Activated effector memory CD4-positive, alpha-beta T cell treated with anti-CD3 and anti-CD28 coated beads, Interleukin-2, amount 50 U/mL, for 16 hours (primary cell): ENCODE measurements around the gene FN3KRP.
"Not testable (repeated sequence)": the region's sequence is repeated elsewhere in the genome, so short reads cannot be mapped to it uniquely, and the experiment has no call there.

Experiments used
- DNase-seq: peaks from one replicate; pipeline ENCODE4 v3.0.0-alpha.2; 2020

FN3KRP gene

DNA sequence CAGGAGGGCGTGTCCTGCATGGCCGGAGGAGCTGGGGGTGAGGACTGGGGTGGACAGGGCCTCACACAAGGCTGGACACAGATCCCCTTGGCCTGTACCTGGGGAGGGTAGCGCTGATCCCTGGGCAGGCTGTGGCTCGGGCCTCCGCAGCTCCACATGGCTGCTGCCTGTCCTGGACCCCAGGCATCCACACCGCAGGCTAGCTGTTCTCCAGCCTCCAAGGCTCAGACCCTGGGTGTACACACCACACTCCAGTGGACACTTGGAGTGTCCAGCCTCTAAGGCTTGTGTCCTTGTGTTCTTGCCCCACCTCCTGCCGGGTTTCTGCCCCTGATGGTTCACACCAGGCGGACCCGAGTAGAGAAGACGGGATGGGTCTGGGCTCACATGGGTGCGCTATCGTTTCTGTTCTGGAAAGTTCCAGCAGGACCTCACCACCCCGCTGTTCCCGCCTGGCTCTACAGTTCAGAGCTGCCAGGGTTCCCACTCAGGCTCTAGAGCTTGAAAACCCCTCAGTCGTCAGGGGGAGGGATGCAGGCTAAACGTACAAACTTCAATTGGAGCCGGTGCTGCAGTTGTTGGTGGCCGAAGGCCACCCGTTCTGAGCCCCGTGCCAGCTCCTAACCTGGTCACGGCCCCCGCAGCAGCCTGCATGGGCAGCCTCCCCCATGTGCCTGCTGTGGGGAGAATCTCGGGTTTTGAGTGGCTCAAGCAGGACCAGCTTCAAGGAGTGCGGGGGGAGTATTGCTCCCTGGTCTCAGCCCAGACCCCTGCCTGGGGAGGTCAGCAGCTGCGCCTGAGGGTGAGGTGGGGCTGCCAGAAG lies 6.6 kb upstream of the FN3KRP start:
- DNase-seq, result no peak

DNA sequence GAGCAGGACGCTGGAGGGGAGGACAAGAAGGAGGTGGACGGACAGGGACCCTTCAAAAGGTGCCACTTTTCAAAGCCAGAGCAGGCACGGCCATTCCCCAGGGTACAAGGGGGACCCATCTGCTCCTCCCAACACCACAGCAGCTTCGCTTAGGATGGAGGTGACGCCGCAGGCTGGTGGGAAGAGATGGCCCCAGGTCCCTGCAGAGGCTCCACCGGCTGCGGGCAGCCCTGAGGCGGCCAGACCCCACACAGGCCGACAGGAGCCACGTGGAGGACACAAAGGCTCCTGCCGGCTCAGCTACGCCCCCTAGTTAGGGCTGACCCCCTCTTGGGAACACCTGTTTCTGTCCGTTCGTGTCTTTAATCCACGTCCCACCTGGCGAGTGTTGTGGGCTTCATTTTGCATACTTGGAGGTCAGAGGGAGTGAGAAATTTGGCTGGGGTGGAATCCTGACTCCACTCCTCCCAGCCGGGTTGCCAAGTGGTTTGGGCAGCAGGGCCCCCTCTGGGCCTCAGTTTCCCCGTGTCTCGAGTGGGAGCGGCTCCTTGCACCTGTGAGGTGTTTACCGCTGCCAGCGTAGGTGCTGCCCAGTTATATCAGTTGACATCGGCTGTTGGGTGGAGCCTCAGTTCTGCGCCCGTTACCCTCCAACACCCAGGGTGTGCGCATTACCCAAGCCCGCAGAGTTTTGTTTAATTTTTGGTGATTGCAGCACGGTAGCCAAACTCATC lies 5.8 kb upstream of the FN3KRP start:
- DNase-seq, result no peak

DNA sequence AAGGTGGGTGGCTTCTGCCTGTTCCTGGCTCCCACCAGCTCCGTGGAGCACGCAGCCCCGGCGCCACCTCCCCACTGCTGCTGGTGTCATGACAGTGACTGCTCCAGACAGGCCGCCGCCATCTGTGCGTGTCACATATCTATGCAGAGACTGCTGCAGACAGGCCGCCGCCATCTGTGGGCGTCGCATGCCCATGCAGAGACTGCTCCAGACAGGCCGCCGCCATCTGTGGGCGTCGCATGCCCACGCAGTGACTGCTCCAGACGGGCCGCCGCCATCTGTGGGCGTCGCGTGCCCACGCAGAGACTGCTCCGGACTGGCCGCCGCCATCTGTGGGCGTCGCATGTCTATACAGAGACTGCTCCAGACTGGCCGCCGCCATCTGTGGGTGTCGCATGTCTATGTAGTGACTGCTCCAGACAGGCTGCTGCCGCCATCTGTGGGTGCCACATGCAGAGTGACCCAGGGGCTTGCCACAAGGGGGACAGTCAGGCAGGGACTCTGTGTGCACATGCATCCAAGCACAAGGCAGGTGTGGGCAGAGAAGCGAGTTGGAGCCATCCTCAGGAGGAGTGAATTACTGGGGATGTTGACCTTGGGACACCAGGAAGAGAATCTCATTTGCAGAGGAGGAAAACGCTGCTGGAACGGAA lies 3.3 kb upstream of the FN3KRP start:
- no peak for DNase-seq

DNA sequence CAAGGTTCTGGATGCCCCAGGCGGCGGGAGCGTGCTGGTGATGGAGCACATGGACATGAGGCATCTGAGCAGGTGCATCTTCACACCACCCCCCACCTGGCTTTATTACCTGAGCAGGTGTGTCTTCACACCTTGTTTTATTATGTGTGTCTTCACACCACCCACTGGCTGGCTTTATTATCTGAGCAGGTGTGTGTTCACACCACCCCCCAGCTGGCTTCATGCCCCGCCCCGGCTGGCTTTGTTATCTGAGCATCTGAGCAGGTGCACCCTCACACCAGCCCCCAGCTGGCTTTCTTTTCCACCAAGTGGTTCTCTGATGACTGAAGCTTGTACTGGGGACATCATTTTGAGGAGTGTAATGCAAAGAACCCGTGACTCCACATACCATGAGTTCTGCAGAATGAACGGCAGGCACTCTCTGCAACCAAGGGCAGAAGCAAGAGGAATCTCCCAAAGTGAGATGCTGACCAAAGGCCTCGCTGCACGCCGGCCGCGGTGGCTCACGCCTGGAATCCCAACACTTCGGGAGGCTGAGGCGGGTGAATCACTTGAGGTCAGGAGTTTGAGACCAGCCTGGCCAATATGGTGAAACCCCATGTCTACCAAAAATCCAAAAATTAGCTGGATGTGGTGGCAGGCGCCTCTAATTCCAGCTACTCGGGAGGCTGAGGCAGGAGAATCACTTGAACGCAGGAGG lies 2.6 kb downstream of the FN3KRP start:
- DNase-seq, result no peak

DNA sequence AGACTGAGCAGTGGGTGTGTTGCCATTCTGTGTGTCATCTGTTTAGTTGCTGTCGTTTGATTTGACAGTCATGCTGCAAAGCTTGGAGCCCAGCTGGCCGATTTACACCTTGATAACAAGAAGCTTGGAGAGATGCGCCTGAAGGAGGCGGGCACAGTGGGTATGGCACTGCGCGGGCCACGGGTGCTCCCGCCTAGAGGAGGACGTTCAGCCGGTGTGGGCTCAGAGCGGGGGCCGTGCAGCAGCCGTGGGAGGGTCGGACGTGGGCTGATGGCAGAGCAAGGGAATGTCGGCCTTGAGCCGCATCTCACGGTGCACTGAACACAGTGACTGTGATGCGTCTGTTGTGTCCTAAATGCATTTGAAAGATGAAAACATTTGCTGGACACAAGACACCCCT lies 3.7 kb downstream of the FN3KRP start:
- no peak for DNase-seq

DNA sequence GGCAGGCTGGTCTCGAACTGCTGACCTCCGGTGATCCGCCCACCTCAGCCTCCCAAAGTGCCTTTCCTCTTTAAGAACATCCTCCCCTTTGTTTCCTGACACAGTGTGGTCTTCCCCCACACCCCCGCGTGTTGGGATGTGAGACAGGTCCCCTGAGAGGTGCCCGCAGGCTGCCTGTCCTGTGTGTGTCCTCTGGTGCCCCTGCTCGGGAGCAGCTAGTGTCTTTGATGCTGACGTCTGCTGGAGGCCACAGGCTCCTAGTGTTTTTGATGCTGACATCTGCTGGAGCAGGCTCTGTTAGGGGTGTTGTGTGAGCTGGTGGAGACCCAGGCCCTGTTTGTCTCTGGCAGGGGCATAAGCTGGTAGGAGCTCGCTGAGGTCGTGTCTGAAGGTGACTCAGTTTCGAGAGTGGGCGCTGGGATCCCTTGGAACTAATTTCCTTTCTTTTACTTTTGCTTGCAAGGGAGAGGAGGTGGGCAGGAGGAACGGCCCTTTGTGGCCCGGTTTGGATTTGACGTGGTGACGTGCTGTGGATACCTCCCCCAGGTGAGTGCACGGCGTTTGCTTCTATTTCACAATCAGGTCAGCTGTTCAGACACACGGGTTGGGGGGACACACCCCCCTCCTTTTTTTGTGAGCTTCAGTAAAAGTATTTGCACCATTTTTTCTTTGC lies 6.0 kb downstream of the FN3KRP start:
- DNase-seq, result no peak

DNA sequence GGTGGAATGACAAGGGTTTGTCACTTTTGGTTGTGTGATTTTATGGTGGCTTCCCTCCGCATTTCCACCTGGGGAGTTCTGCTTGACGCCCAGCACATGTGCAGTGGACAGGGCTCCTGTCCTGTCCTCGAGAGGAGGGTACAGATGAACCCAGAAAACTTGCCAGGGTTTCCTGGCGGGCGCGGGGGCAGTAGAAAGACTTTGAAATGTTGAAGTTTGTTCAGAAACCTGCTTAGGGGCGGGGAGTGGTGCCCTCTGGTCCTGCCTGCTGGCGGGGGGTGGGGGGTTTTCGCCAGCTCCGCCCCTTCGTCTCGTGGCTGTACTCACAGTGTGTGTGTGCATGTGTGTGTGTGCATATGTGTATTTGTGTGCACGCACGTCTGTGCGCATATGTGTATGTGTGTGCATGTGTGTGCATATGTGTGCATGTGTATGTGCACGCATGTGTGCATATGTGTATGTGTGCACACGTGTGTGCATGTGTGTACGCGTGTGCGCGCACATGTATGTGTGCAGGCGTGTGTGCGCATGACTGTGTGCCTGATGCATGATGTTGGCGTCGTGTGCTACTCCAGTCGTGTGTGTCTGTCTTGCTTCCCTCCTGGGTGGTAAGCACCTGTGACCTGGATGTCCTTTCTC lies 6.8 kb downstream of the FN3KRP start:
- no peak for DNase-seq

DNA sequence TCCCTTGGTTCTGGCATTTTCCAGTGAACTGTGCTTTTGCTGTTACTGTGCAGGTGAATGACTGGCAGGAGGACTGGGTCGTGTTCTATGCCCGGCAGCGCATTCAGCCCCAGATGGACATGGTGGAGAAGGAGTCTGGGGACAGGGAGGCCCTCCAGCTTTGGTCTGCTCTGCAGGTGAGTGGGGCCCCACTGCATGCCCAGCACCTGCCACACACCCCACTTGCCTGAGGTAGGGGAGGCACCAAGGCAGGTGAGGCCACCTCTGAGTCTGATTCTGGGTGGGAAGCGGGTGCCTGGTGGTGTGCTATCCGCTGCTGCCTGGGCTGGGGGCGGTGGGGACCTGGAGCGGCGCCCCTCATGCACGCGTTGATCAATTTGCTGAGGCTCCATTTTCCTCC lies 9.9 kb downstream of the FN3KRP start:
- no peak for DNase-seq

DNA sequence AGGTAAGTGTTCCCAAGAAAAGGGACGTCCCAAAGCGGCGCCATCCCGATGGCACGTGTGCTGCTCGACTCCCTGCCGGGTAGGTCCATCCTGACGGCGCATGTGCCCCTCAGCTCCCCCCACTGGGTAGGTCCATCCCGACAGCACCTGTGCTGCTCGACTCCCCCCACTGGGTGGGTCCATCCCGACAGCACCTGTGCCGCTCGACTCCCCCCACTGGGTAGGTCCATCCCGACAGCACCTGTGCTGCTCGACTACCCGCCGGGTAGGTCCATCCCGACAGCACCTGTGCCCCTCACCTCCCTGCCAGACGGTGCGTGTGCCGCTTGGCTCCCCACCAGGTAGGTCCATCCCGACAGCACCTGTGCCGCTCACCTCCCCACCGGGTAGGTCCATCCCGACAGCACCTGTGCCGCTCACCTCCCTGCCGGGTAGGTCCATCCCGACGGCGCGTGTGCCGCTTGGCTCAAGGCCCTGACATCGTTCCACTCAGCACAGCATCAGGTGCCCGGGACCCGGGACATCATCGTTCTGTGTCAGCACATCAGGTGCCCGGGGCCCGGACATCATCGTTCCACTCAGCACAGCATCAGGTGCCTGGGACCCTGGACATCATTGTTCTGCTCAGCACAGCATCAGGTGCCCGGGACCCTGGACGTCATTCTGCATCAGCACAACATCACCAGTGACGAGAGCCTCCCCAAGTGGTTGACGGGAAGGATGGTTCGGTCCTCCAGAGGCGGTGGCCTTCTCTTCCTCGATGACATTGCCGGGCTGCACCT lies 13.2 kb downstream of the FN3KRP start:
- DNase-seq, result no peak

DNA sequence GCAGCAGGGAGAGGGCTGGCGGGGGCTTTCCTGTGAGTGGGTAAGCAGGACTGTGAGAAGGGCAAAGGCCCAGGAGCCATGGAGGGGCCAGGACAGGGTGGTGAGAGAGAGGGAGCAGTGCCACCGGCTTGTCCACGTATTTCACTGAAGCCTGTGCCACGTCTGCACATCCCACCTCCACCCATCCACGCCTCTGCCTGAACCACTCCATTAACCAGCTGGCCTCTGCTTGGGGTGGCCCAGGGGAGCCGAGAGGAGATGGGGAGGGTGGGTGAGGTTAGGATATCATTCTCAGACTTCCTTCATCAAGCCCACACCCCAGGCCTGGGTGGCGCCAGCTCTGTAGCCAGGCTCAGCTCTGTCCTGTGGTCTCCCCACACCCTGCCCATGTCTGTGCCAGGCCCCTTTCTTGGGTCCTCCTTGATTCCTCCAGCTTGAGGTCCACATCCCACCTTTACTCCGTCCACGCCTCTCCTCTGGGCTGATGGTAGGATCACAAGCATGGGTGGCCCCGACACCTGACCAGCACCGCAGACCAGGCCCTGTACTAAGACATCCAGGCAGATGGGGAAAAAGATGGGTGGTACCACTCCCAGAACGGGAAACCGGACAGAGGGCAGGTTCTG lies 15.7 kb downstream of the FN3KRP start:
- DNase-seq, result no peak

DNA sequence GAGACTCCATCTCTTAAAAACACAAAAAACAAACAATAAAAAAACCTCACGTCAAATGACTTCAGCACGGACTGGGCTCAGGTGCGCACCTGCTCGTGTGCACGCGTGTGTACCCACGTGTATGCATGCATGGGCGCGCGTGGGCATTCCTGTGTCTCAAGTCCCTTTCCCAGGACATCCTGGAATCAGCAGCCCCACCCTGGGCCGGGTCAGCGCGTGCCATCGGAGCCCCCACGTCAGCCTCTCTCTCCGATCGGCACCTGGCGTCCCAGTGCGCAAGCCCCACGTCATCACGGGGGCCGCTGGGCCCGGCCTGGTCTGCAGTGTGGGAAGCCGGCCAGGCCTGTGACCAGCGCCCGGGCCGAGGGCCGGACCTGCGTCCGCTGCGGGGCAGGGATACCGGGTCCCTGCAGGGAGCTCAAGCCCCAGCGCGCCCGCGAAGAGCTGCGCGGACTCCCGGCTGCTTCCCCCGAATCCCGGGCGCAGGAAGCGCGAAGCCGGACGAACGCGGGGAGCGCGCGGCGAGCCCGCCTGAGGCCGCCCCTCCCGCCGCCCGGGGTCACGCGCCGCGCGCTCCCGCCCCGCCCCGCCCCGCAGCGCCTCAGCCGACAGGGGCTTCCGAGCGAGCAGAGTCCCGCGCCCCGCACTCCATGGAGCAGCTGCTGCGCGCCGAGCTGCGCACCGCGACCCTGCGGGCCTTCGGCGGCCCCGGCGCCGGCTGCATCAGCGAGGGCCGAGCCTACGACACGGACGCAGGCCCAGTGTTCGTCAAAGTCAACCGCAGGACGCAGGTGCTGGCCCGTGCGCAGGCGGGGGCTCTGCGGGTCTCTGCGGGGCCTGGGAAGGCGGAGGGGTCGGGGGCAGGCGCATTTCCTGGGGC lies 18.7 kb downstream of the FN3KRP start, which contains the start of gene FN3K:
Gene FN3K, plus strand, starts transcription at position 629 of the 880 bp plus-strand sequence. Its CDS starts 22 bp downstream, at position 651.
- peak; percentile 75 for DNase-seq

DNA sequence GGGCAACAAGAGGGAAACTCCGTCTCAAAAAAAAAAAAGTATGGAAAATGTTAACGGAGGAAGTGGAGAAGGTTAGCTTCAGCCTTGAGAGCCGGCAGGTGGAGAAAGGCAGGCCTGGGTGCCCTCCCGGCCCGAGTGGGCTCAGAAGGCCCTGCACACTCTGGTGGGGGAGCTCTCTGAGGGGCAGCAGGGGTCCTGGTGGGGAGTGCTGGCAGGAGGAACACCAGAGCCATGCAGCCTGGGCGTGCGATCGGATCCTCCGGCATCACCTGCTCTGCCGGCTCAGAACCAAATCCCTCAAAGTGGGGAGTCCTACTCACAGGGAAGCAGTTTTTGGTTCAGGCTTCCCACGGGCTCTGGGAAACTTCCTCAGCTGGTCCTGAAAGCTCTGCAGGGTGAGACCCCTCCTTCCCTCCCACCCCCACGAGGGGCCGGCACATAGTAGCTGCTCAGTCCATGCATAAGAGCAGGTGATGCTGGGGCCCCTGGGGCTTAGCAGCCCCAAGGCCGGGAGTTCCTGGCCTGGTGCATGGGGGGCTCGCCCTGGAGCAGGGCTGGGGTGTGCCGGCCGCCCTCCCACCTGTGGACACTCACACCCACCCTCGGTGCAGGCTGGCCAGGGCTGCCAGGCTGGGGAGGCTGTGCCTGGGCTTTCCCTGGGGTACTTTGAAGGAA lies 20.1 kb downstream of the FN3KRP start:
- DNase-seq, result no peak

DNA sequence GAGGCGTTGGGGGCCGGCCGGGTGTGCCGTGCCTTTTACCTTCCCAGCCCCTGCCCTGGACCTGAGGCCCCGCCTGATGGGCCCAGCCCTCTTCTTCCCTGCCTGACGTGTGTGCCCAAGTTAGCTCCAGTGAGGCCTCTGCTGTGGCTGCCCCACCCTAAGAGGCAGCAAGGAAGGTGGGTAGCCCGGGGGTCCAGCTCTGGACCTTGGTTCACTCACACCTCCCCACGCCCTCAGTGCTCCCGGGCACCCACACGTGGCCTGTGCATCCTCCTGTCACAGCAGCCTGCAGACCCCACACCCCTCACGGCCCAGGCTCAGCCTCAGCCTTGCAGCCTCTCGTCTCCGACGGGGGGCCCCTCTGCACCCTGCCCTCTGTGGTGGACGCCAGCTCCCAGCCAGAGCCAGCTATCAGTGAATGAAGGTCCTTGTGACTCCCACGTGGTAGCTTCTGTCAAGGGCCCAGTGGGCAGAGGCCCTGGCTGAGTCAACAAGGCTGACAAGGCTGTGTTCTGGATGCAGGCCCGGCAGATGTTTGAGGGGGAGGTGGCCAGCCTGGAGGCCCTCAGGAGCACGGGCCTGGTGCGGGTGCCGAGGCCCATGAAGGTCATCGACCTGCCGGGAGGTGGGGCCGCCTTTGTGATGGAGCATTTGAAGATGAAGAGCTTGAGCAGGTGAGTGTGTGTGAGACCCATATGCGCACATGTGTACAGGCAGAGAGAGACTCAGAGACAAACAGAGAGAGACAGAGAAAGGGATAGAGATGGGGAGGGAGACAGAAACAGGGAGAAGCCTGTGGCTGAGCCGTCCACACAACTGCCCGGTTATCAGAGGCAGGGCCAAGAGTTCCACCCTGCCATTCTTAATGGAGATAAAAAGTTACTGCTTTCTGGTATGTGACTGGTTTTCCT lies 21.7 kb downstream of the FN3KRP start:
- DNase-seq, result no peak

DNA sequence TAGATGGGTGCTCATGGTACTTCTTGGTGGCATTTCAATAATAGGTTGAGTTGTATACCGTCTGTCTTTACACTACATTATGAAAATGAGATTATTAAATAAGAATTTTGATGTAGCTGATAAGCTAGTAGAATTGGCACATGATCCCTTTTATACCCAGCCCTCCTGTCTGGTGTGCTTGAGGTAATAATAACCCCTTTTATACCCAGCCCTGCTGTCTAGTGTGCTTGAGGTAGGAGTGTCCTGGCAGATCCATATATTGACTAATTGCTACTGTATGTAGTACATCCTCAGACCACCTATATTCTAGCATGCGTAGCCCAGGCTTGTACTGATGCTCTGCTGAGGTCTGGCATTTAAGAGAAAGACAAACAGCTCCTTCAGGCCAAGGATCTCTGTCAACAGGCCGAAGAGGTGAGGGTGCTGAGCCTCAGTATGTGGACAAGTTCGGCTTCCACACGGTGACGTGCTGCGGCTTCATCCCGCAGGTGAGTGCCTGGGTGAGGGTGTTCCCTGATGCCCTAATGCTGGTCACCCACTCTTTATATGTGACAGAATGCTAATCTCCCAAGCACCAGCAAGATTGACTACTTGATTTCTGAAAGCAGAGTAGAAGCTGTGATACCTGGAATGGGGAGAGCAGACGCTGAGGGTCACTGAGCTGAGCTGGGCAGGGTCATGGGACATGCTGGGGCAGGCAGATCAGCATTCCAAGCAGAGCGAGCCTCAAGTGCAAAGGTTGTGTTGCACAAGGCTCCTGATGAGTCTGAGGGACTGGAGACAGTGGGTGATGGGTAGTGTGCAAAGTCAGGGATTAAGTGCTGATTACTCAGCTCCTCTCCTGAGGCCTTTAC lies 24.6 kb downstream of the FN3KRP start:
- no peak for DNase-seq

DNA sequence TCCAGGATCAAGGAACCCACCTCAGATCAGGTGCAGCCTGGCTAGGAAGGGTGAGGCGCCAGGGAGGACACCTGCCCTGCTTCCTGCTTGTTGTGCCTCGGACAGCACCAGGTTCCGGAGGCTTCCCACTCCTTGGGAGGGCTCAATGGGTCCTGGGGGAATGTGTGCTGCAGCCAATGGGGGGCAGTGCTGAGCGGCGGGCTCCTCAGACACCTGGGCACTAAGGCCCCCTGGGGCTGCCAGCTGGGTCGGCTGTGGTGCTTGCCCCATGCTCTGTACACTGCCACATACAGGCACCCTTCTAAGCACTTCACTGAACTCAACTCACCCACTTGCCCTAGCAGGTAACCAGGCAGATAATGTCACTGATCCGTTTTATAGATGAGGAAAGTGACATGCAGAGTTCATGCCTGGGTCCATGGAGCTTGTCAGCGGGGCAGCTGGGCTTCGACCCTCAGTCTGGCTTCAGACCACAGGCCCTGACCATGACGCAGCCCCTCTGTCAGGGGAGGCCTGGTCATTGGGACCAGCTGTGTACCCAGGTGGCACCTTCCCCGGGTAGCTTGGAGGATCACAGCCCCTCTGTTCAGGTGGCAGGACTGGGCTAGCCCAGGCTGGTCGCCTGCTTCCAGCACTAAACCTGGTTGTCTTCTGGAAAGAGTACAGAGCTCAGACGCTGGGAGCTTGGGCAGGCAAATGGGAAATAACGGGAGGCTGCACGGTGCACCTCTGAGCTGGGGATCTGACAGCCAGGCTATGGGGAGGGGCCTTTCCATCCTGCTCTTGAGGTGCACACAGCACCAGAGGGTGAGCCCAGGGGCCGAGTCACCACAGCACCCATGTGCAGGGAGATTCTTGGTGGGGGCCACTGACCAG lies 27.1 kb downstream of the FN3KRP start:
- no peak for DNase-seq

DNA sequence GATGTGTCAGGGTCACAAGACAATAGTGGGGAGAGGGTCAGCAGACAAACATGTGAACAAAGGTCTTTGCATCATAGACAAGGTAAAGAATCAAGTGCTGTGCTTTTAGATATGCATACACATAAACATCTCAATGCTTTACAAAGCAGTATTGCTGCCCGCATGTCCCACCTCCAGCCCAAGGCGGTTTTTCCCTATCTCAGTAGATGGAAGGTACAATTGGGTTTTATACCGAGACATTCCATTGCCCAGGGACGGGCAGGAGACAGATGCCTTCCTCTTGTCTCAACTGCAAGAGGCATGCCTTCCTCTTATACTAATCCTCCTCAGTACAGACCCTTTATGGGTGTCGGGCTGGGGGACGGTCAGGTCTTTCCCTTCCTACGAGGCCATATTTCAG lies 28.2 kb downstream of the FN3KRP start:
- DNase-seq, result not testable (repeated sequence)
